Embryonic facial prominence (tissue), 1 donor: ENCODE measurements around the gene CASP5.
"Not testable (repeated sequence)": the region's sequence is repeated elsewhere in the genome, so short reads cannot be mapped to it uniquely, and the experiment has no call there.

Experiments used
- DNase-seq: peaks from one replicate; pipeline ENCODE4 v3.0.0-alpha.2; 2016; ENCODE audit errors: extremely low spot score

The CASP5 gene

DNA sequence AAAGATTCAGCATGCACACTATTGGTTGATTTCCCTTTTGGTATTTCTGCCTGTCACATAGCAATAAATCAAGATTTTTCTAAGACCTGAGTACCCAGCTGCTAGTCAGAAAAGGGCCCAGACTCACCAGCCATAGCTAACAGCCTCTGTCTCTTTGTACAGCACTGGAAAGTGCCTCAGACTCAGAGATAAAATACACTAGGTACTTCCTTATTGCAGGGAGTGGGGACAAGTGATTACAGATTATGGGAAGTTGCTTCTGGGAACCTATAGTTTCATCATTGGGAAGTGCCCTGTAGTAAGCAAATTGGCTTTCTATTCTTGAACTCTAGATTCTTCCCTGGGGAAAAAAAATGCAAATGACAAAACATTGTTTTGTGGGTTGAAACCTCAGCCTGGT lies at the start of gene CASP5:
TSS of gene CASP5 (minus strand) at position 166 of the 400 bp plus-strand sequence. CDS start at position 134, 32 bp downstream.
- DNase-seq, result no peak

DNA sequence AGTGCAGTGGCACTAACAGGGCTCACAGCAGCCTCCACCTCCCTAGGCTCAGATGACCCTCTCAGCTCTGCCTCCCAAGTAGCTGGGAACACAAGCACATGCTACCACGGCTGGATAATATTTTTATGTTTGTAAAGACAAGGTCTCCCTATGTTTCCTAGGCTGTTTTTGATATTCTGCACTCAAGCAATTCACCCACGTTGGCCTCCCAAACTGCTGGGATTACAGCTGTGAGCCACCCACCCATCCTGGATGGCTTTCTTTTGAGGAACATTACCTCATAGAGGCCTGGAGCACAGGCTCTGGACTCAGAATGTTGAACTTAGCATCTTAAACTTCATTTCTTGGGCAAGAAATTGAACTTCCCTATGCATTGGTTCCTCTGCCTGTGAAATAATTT lies 49.1 kb upstream of the CASP5 start:
- not testable (repeated sequence) for DNase-seq

DNA sequence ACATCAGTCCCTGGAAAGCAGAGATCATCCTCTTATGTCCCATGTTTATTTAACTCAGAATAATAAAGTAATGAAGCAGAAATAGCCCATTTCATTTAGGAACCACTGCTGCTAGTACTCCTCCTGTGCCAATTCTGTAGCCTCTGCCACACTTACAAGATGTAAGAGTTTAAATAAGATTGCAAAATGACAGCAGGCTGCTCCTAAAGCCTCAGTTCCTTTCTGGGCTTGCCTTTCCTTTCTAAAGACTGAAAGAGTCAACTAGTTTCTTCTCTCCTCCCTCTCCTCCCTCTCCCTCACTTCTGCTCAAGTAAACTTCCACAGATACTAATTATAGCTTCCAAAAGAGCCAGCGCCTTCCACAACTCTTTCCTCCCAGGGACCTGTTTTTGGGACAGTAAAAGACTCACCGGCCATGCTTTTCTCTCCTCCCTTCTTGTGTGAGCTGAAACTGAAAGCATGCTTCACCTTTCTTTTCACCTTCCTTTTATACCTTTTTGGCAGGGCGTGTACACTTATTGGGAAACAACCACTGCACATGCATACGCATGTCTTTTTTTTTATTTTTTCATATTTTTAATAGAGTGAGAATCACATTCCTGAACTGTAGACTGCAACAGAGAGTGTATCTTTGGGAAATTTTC lies 48.2 kb upstream of the CASP5 start:
- DNase-seq, result no peak

DNA sequence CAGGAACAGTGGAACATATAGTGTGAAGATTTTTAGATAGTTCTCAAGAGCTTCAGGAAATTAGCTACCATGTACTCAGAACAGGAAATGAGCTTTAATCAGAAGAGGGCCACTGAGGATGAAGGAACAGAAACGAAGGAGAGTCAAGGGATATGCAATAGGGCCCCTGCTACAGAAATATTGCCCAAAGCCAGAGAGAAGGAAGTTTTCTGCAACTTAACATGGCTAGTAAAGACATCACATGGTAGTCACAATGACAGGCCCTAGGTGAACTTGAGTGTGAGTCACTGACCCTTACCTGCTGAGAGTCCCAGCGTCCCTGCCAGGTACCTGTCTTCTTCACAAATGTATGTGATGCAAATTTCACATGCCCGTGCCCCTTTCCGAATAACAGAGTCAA lies 47.3 kb upstream of the CASP5 start:
- no peak for DNase-seq

DNA sequence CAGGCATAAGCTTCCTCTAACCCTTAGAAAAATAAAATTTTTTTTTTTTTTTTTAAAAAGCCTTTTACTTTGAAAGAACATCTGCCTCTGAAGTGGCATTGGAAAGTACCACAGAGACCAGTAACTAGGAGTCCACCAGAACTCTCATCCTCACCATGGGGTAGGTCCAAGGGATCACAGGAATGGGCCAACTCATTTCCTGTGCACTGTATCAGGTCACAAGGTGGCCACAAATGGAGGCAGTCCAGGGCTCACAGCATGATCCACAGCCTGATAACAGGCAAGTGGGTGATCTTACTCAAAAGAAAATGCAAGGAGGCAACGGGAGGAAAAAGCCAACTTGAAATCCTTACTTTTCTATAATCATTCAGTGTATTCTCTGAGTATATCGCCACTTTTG lies 46.8 kb upstream of the CASP5 start:
- not testable (repeated sequence) for DNase-seq

DNA sequence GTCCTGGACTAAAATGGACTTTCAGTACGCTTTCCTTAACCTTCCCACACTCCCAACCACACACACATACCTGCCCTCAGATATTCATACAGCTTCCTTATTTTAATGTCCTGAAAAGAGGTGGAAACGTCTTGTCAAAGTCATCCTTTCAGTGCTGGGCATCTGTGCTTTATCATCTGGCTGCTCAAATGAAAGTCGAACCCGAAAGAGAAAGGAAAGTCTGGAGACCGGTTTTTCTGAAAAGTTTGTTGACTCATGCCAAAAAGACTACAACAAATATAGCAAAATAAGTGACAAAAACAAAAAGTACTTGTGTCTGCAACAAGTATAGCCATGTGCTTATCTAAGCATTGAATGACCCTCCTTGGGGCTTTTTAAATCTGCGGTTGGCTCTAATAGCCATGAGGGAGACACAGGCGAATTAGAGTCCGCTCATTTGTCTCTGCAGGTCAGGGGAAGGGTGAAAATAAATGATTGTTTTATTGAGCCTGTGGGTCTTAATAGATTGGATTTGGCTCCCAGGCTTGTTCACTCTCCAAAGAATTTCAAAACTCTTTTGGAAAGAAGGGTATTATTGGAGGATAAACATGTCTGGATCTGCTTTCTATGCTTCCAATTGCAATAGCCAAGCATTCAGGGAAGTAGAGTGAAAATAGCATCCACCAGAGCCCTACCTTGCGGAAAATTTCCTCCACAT lies 40.4 kb upstream of the CASP5 start:
- not testable (repeated sequence) for DNase-seq

DNA sequence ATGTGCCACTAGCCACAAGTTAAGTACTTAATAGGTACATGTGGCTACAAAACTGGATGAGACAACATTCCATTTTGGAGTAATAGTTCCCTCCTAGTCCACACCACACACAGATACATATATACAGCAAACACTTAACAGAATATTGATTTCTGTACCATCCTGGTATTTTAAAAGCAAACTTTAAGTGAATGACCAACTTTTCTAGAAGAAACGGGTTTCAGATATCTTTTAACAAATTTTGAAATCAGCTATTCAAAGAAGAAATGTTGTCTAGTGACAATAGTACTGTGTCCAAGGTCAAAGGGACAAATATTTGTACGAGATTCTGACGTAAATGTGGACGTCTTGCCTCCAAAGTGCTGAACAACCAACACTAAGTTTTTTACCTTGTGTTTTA lies 34.5 kb upstream of the CASP5 start:
- DNase-seq, result no peak

DNA sequence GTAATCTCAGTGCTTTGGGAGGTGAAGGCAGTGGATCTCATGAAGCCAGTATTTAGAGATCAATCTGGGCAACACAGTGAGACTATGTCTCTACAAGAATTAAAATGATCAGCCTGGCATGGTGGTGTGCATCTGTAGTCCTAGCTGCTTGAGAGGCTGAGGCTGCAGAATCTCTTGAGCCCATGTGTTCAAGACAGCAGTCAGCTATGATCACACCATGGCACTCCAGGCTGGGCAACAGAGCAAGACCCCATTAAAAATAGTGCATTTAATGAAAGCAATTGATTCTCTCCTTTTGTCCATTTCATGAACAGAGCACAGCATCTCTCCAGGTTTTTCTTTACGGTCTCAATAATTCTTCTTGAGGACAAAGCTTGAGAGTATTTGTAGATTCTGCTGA lies 33.5 kb upstream of the CASP5 start:
- DNase-seq, result no peak

DNA sequence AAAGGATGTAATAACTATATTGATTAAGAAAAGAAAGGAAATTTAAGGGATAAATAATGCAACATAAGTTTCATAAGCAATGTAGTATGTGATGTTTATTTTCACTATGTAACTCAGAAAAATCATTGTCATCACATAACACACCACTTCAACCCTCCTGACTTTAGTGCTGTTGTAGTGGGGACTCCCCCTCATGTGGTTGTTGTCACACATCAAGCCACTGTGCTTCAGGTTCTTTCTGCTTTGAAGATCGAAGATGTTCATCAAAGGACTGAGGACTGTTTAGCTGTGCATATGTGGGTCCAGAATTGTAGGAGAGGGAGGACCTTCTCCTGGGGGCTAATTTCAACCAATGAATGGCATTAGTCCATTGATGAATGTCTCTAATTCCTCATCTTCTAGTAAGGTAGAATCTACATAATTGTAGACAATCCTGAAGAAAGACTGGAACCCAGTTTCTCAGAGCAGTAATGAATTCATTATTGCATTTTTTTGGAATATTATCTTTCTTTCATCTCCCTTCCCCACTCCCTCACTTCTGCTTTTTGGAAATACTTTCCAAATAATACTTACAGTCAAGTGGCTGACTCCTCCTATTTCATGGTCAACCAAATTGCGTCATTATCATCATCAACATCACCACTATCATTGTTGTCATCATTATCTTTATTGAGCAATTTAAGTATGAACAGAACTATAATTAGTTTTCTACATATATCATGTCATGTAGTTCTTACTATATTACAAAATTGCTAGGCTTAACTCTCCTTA lies 31.9 kb upstream of the CASP5 start:
- DNase-seq, result no peak

DNA sequence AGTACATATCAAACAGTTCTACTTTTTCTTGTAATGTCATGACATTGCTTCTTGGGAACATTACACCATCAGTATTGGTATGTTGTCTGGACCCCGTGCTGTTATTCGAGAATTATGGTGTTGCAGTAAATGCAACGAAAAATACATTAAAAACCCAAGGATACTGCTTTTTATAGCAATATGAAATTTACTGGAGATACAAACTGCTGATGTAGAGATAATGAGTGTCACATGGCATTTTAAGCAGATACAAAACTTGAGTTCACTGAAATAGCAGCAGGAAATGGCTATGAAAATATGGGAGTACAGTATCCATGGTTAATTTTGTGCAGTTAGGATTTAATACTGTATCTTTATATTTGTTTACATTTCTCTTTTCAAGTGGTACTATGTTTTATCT lies 29.5 kb upstream of the CASP5 start:
- no peak for DNase-seq

DNA sequence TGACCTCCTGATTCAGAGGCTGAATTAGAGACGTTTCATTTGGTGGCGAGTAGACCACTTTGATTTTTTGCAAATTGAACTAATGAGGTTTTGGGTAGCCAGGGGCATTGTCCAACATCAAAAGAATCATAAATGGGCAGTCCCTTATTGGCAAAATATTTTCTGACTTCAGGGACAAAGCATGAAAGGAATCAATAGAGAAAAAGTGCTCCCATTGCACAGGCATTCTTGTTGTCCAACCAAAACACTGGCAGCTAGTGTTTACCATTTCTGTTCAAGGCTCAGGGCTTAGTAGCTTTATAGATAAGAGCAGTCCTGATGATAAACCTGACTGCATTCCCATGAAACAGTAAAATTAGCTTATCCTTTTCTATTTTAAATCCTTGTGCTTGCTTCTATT lies 28.6 kb upstream of the CASP5 start:
- DNase-seq, result no peak

DNA sequence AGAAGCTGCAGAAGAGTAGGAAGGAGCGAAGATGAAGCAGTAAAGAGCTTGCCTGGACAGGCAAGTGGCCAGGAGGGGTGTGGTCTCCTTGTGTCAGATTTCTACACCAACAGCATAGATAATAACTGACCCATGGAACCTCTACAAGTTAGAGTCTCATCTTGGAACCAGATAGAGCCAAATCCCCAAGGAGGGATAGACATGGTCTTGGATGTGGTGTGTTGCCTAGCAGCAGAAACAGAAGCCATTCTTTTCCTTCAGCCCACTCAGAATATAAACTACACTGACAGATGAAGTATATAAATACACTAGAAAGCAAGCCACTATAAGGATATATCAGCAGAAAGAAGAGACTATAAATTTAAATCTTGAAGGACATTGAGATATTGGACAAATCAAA lies 26.5 kb upstream of the CASP5 start:
- no peak for DNase-seq

DNA sequence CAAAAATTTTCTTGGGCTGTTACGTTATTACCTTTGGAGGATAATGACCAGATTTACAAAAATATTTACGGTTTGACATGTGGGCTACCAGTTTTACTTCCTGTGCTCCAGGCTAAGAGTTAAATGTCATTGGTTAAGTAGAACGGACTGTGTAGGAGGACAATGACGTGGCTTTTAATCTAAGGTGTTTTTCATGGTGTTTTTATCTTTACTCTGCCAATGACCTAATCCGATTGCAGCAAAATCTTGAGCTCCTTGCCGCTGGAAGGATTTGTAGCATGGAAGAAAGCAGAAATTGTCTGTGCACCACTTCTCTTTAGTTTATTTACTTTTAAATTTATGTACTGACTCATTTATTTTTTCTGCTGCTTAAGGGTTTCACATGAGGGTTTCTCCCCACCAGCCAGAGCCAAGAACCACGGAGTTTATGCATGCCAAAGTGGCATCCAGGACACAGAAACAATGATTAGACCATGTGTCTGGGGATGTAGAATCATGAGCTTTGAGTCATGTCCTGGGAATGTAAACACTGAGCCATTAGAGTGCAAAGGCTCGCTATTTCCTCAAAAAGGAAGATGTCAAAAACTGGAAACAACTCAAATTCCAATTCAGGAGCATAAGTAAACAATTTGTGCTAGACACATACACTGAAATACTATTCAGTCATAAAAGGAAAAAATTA lies 24.1 kb upstream of the CASP5 start:
- no peak for DNase-seq

DNA sequence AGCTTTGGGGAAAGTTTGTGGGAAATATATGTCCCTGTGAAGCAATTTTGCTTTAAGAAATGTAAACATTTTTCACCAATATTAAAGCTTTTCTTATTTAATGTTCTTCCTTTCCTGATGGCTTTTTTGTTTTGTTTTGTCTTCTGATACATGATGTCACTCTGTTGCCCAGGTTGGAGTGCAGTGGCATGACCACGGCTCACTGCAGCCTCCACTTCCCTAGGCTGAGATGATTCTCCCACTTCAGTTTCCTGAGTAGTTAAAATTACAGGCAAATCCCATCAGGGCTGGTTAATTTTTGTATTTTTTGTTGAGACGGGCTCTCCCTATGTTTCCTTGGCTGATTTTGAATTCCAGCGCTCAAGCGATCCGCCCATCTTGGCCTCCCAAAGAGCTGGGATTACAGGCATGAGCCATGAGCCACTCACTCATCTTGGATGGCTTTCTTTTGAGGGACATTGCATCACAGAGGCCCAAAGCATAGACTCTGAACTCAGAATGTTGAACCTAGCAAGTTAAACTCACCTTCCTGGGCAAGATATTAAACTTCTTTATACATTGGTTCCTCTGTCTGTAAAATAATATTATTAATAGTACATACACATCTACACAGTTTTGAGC lies 22.8 kb upstream of the CASP5 start:
- no peak for DNase-seq

DNA sequence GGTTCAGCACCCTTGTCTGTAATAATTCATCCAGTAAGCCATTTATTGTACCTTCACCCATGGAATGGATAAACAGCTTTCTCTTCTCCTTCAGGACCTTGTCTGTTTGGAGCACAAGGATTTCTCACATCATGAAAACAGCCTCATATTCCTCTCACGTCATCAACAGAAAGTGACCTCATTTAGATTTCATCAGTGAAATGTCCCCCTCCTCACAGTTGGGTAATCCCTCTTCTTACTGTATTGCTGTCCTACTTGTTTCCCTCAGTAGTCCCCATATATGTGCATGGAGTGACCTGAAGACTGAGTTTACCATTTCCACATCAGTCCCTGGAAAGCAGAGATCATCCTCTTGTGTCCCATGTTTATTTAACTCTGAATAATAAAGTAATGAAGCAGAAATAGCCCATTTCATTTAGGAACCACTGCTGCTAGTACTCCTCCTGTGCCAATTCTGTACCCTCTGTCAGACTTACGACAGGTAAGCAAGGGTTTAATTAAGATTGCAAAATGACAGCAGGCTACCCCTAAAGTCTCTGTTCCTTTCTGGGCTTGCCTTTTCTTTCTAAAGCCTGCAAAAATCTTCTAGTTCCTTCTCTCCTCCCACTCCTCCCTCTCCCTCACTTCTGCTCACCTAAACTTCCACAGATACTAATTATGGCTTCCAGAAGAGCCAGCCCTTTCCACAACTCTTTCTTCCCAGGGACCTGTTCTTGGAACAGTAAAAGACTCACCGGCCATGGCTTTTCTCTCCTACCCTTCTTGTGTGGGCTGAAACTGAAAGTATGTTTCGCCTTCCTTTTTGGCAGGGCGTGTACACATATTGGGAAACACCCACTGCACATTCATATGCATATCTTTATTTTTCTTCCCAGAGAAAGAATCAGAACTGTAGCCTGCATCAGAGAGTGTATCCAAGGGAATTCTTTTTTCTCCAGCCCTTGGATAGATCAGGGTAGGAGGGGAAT lies 21.9 kb upstream of the CASP5 start, which contains the start of gene CARD16:
TSS of gene CARD16 (minus strand) at position 779 of the 968 bp plus-strand sequence. CDS start at position 741, 38 bp downstream.
- not testable (repeated sequence) for DNase-seq

DNA sequence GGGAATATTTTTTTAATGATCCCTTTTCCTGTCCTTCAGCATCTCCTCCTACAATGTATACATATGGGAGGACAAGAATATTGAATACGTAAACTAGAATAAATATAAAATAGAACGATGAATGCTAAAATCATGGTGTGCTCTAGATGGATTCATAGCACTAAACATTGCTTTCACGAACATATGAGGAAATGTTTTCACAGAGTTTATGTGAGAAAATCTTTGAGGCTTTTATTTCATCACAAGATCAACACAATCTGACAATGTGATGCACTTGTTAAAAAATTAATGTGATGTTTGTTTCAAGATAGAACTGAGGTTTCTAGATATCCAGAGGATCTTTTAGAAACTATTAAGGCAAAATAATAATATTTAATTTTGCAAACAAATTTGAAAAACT lies 19.2 kb upstream of the CASP5 start:
- peak; percentile 19 for DNase-seq

DNA sequence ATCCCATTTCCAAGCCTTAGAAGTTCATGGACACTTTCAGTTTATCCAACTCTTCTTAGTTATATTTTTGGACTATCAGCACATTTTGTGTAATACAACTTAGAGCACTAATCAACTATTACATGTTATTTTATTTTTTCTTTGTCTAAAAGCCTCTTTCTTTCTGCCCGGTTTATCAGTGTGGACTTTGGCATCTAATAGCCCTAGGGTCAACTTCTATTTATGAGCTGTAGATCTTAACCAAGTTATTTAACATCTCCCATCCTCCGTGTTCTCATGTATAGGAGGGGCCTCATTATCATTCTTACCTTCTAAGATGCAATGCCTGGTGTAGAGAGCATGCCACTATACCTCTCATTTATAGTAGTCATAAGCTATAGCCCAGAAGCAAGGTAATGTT lies 17.7 kb upstream of the CASP5 start:
- no peak for DNase-seq

DNA sequence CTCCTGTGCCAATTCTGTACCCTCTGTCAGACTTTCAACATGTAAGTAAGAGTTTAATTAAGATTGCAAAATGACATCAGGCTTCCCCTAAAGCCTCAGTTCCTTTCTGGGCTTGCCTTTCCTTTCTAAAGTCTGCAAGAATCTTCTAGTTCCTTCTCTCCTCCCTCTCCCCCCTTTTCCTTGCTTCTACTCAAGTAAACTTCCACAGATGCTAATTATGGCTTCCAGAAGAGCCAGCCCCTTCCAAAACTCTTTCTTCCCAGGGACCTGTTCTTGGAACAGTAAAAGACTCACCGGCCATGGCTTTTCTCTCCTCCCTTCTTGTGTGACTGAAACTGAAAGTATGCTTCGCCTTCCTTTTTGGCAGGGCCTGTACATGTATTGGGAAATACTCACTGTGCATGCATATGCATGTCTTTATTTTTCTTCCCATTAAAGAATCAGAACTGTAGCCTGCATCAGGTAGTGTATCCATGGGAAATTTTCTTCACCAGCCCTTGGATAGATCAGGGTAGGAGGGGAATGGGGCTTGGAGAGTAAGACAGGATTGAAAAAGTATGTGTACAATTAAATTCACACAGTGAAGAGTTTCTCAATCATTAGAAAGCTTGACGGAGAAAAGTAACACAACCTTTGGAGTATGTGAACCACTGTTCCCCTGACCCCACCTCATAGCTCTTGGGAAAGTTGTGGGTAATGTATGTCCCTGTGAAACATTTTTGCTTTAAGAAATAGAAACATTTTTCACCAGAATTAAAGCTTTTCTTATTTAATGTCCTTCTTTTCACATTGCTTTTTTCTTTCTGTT lies 12.0 kb upstream of the CASP5 start, which contains the start of gene CASP1:
TSS of gene CASP1 (minus strand) at position 332 of the 808 bp plus-strand sequence. CDS start at position 301, 31 bp downstream.
- DNase-seq, result no peak

DNA sequence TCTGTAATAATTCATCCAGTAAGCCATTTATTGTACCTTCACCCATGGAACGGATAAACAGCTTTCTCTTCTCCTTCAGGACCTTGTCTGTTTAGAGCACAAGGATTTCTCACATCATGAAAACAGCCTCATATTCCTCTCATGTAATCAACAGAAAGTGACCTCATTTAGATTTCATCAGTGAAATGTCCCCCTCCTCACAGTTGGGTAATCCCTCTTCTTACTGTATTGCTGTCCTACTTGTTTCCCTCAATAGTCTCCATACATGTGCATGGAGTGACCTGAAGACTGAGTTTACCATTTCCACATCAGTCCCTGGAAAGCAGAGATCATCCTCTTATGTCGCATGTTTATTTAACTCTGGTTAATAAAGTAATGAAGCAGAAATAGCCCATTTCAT lies 11.4 kb upstream of the CASP5 start:
- not testable (repeated sequence) for DNase-seq
